Measurements from ENCODE around the gene MRPL28.
A peak's percentile ranks its signal among the peaks of the same experiment; 100 is the strongest.

Gene MRPL28

GRCh38 chr16:398561-399339 lies 28.4 kb upstream of the MRPL28 start:
- DNase-seq (ENCODE audit: low read depth) = no peak
- no peak overlapping the region for H3K4me3 ChIP-seq (ENCODE audit: low read depth, low read length)
- no peak for TF ChIP-seq CTCF (IDR thresholded peaks at IDR 0.05; ENCODE audit: low read depth, low read length, missing control alignments)

- H3K4me3 ChIP-seq (ENCODE audit: low read depth, low read length) = no peak overlapping the region; the same call in 1 of the 2 replicates
- no peak for DNase-seq (ENCODE audit: low read depth)
- peak; percentile 17 for TF ChIP-seq CTCF (IDR thresholded peaks at IDR 0.05; ENCODE audit: low read depth, low read length, missing control alignments)
Observed at GRCh38 chr16:397736-398332, 27.5 kb upstream of the MRPL28 start.

GRCh38 chr16:397135-397661 lies 26.9 kb upstream of the MRPL28 start, which contains the start of gene NME4:
Gene NME4 (plus strand): TSS chr16:397199. CDS start chr16:397223, 24 bp downstream.
- no peak for TF ChIP-seq CTCF (IDR thresholded peaks at IDR 0.05; ENCODE audit: low read depth, low read length, missing control alignments)
- H3K4me3 ChIP-seq (ENCODE audit: low read depth, low read length) = peak within 1 kb of the TSS; percentile 67
- no peak for DNase-seq (ENCODE audit: low read depth)

- H3K4me3 ChIP-seq (ENCODE audit: low read depth, low read length) = peak overlapping the region; percentile 56
- no peak for DNase-seq (ENCODE audit: low read depth)
- no peak for TF ChIP-seq CTCF (IDR thresholded peaks at IDR 0.05; ENCODE audit: low read depth, low read length, missing control alignments)
Observed at GRCh38 chr16:396605-397004, 26.3 kb upstream of the MRPL28 start.

GRCh38 chr16:396199-396598 lies 25.9 kb upstream of the MRPL28 start:
- peak overlapping the region; percentile 56; the same call in 1 of the 2 replicates for H3K4me3 ChIP-seq (ENCODE audit: low read depth, low read length)
- no peak for TF ChIP-seq CTCF (IDR thresholded peaks at IDR 0.05; ENCODE audit: low read depth, low read length, missing control alignments)
- DNase-seq (ENCODE audit: low read depth) = no peak

GRCh38 chr16:392450-393030 lies 22.2 kb upstream of the MRPL28 start:
- DNase-seq (ENCODE audit: low read depth) = no peak
- no peak overlapping the region for H3K4me3 ChIP-seq (ENCODE audit: low read depth, low read length)
- no peak for TF ChIP-seq CTCF (IDR thresholded peaks at IDR 0.05; ENCODE audit: low read depth, low read length, missing control alignments)

Measured in GM12864 (cell line).